ENCODE measurements around the gene HSD17B10.
"Not testable (repeated sequence)": the region's sequence is repeated elsewhere in the genome, so short reads cannot be mapped to it uniquely, and the experiment has no call there.

DNA sequence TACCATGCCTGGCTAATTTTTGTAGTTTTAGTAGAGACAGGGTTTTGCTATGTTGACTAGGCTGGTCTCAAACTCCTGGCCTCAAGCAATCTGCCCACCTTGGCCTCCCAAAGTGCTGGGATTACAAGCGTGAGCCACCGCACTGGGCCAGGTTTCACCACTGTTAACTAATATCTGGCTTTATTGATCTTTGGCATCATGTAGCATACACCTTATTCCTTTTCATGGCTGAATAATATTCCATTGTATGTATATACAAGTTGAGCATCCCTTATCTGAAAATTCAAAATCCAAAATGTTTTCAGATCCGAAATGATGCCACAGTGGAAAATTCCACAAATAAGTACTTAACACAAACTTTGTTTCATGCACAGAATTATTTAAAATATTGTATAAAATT is 34.5 kb upstream of the HSD17B10 start:
- not testable (repeated sequence) for TF ChIP-seq CTCF, POLR2A, EP300 (IDR thresholded peaks at IDR 0.05)
